Brain microvascular endothelial cell (primary cell): ENCODE data around the gene COASY.
"Not testable (repeated sequence)": the region's sequence is repeated elsewhere in the genome, so short reads cannot be mapped to it uniquely, and the experiment has no call there.

Source experiments
- DNase-seq: peaks from one replicate; pipeline ENCODE4 v3.0.0-alpha.2; 2020
- H3K27ac ChIP-seq: fragments of 250-450 bp; sonication (Bioruptor Pico); 2 replicates; pipeline ENCODE4 v1.5.1; 2020; ENCODE audit warnings: mild to moderate bottlenecking, moderate library complexity
- H3K27me3 ChIP-seq: fragments of 250-450 bp; sonication (Bioruptor Pico); replicated peaks from 2 replicates; pipeline ENCODE4 v1.5.1; 2020; ENCODE audit warnings: mild to moderate bottlenecking
- H3K36me3 ChIP-seq: fragments of 250-450 bp; sonication (Bioruptor Pico); replicated peaks from 2 replicates; pipeline ENCODE4 v1.5.1; 2020; ENCODE audit warnings: mild to moderate bottlenecking
- H3K4me3 ChIP-seq: 2 replicates; pipeline ENCODE4 v1.5.1; 2011; ENCODE audit warnings: low read depth, mild to moderate bottlenecking, control low read depth, low read length, moderate library complexity
- CTCF ChIP-seq: IDR thresholded peaks from 2 replicates; pipeline ENCODE4 v1.5.1; 2011; ENCODE audit warnings: low read depth, mild to moderate bottlenecking, moderate library complexity, low read length, control low read depth, inconsistent platforms; ENCODE audit errors: missing control alignments
- in situ Hi-C: cut with HindIII; loops from 2 replicates; pipeline ENCODE4 v1.10.0; 2017; ENCODE audit warnings: low sequenced_read_pairs, low pct_ligation_motif_present

The COASY gene

GRCh38 chr17:42538482-42538881 is 23.5 kb upstream of the COASY start:
- H3K27ac ChIP-seq, result no peak overlapping the region
- no peak overlapping the region for H3K4me3 ChIP-seq
- in situ Hi-C loops, result no loop called here
- H3K27me3 ChIP-seq, result no peaks in the 10 kb centered on the region
- H3K36me3 ChIP-seq, result peaks cover 2% of the 10 kb centered on the region
- DNase-seq, result no peak
- no peak for TF ChIP-seq CTCF

GRCh38 chr17:42540558-42540957 is 21.4 kb upstream of the COASY start:
- H3K27ac ChIP-seq, result not testable (repeated sequence)

GRCh38 chr17:42541041-42541833 is 20.7 kb upstream of the COASY start:
- peaks cover 2% of the 10 kb centered on the region for H3K36me3 ChIP-seq
- DNase-seq, result no peak
- no peak for TF ChIP-seq CTCF
- H3K4me3 ChIP-seq, result no peak overlapping the region
- in situ Hi-C loops, result no loop called here
- H3K27ac ChIP-seq, result no peak overlapping the region
- no peaks in the 10 kb centered on the region for H3K27me3 ChIP-seq

More at GRCh38 chr17:42540558-42540957, 21.4 kb upstream of the COASY start:
- in situ Hi-C loops, H3K4me3 ChIP-seq, H3K36me3 ChIP-seq, DNase-seq, H3K27me3 ChIP-seq: not testable (repeated sequence)

GRCh38 chr17:42543190-42544079 is 18.5 kb upstream of the COASY start:
- H3K27ac ChIP-seq, result no peak overlapping the region

GRCh38 chr17:42544874-42545283 is 17.1 kb upstream of the COASY start:
- H3K36me3 ChIP-seq, result peaks cover 2% of the 10 kb centered on the region
- H3K27ac ChIP-seq, result no peak overlapping the region
- no peak overlapping the region for H3K4me3 ChIP-seq
- in situ Hi-C loops, result no loop called here
- no peak for TF ChIP-seq CTCF
- DNase-seq, result no peak
- H3K27me3 ChIP-seq, result no peaks in the 10 kb centered on the region

More at GRCh38 chr17:42543190-42544079, 18.5 kb upstream of the COASY start:
- Histone ChIP-seq H3K36me3 (peaks cover 2% of the 10 kb centered on the region), H3K4me3 (no peak overlapping the region), H3K27me3 (no peaks in the 10 kb centered on the region)
- TF ChIP-seq CTCF, result no peak
- no peak for DNase-seq
- in situ Hi-C loops, result no loop called here

- in situ Hi-C loops, H3K4me3 ChIP-seq, H3K36me3 ChIP-seq, H3K27me3 ChIP-seq, H3K27ac ChIP-seq, DNase-seq: not testable (repeated sequence)
Observed at GRCh38 chr17:42545755-42546505, 16.0 kb upstream of the COASY start.
